ENCODE measurements around the gene BPGM.

The BPGM gene

DNA sequence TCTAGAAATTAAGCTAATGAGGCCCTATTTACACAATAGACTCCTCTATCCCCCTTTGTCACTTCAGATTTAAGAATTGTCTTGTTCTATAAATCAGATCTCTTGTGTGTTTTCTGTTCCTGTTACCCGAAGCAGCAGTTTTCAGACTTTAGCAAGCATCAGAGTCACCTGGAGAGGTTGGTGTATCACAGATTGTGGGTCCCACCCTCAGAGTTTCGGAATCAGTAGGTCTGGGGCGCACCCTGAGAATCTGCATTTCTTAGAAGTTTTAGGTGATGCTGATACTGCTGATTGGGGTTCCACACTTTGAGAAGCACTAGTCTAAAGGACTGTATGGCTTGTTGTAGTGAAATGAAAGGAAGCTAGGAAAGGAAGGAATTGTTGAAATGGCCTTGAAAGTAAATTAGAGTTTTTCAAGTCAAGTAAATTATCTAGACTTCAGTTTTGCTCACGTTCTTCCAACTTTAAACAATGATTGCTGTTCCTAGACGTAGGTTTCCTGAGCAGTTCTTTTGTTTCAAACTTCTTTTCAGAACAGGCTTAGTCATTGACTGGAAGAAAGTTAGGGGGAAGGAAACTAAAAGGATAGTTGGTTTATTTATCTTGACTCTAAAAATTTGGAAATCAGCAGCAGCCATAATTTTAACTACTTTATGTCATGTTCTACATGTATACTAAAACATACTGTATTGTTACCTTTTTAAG, 15.7 kb downstream of the BPGM start:
- TF ChIP-seq ZNF184 (tag by site-specific recombination; IDR thresholded peaks at IDR 0.05) (no peak), ZNF169 (tag by site-specific recombination; IDR thresholded peaks at IDR 0.05) (no peak), ZNF768 (tag by site-specific recombination; IDR thresholded peaks at IDR 0.05) (no peak), SALL2 (tag by site-specific recombination; IDR thresholded peaks at IDR 0.05; ENCODE audit: borderline replicate concordance) (no peak), ZNF140 (tag by site-specific recombination; IDR thresholded peaks at IDR 0.05) (no peak), BCL11B (tag by site-specific recombination; IDR thresholded peaks at IDR 0.05; ENCODE audit: low read depth) (no peak), ZNF146 (tag by site-specific recombination; IDR thresholded peaks at IDR 0.05) (no peak)
- TF ChIP-seq, protein P1, sequence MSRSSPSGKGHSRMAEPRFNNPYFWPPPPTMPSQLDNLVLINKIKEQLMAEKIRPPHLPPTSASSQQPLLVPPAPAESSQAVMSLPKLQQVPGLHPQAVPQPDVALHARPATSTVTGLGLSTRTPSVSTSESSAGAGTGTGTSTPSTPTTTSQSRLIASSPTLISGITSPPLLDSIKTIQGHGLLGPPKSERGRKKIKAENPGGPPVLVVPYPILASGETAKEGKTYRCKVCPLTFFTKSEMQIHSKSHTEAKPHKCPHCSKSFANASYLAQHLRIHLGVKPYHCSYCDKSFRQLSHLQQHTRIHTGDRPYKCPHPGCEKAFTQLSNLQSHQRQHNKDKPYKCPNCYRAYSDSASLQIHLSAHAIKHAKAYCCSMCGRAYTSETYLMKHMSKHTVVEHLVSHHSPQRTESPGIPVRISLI (tag by site-specific recombination; IDR thresholded peaks at IDR 0.05) = no peak
- H3K36me3 ChIP-seq (ENCODE audit: control insufficient read depth in 2 of 2, insufficient read depth in 1 of 2, low read length in 2 of 2) = peaks cover 0 to 18% of the 10 kb centered on the region in 2 experiments; a peak in 1 of 3 replicates
- H3K27ac ChIP-seq (ENCODE audit: extremely low read depth, low read depth, low read length) = no peak overlapping the region
- no peaks in the 10 kb centered on the region for H3K9me3 ChIP-seq (ENCODE audit: control insufficient read depth, insufficient read depth, low read depth, low read length)
- no peak overlapping the region for H3K4me3 ChIP-seq (ENCODE audit: low read depth, low read length)
- H3K4me1 ChIP-seq (ENCODE audit: control insufficient read depth, insufficient read depth, low read length) = no peaks in the 10 kb centered on the region
- ChIA-PET POLR2A (no interaction called here), CTCF (interaction anchor here (1.2 to 1.6 kb wide), 2 partner anchors 13 to 29 kb away, joined by 3 to 4 read pairs; no protein-coding TSS in a partner anchor)

DNA sequence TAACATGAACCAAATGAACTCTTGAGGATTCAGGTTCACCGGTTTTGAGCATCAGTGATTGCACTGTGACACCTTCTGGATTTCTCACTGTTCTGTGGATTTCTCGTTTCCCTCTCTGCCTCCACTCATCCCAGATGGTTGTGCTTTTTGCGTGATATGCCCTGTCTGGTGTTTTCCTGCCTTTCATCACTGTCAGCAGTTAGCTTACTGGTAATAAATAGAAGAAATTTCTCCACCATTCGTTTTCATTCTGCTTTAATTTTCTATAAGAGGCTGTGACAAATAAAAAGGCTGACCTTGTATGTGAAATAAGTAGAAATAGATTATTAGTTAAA, 16.2 kb downstream of the BPGM start:
- ChIA-PET CTCF (interaction anchor here (1.2 kb wide), 2 partner anchors 14 to 38 kb away, joined by 3 to 4 read pairs; no protein-coding TSS in a partner anchor), POLR2A (no interaction called here)
- no peak overlapping the region for H3K4me3 ChIP-seq (ENCODE audit: low read depth, low read length)
- H3K9me3 ChIP-seq (ENCODE audit: control insufficient read depth, insufficient read depth, low read depth, low read length) = no peaks in the 10 kb centered on the region
- peaks cover 0 to 18% of the 10 kb centered on the region in 2 experiments; a peak in 1 of 3 replicates for H3K36me3 ChIP-seq (ENCODE audit: control insufficient read depth in 2 of 2, insufficient read depth in 1 of 2, low read length in 2 of 2)
- H3K4me1 ChIP-seq (ENCODE audit: control insufficient read depth, insufficient read depth, low read length) = no peaks in the 10 kb centered on the region
- no peak overlapping the region for H3K27ac ChIP-seq (ENCODE audit: extremely low read depth, low read depth, low read length)
- no peak for TF ChIP-seq ZNF404 (tag by site-specific recombination; IDR thresholded peaks at IDR 0.05)
- TF ChIP-seq ZNF530 (tag by site-specific recombination; IDR thresholded peaks at IDR 0.05; ENCODE audit: low read depth) = no peak
- TF ChIP-seq ZNF266 (tag by site-specific recombination; IDR thresholded peaks at IDR 0.05; ENCODE audit: low read depth) = no peak
- TF ChIP-seq ZNF600 (tag by site-specific recombination; IDR thresholded peaks at IDR 0.05) = no peak
- TF ChIP-seq ZNF776 (tag by site-specific recombination; IDR thresholded peaks at IDR 0.05; ENCODE audit: borderline replicate concordance) = no peak
- TF ChIP-seq ZNF654 (tag by site-specific recombination; IDR thresholded peaks at IDR 0.05; ENCODE audit: low read depth) = no peak
- TF ChIP-seq ZNF24 (tag by site-specific recombination; IDR thresholded peaks at IDR 0.05) = no peak
- no peak for TF ChIP-seq REPIN1 (tag by site-specific recombination; IDR thresholded peaks at IDR 0.05; ENCODE audit: low read depth)
- TF ChIP-seq ZNF514 (tag by site-specific recombination; IDR thresholded peaks at IDR 0.05) = no peak
- TF ChIP-seq, protein P2, sequence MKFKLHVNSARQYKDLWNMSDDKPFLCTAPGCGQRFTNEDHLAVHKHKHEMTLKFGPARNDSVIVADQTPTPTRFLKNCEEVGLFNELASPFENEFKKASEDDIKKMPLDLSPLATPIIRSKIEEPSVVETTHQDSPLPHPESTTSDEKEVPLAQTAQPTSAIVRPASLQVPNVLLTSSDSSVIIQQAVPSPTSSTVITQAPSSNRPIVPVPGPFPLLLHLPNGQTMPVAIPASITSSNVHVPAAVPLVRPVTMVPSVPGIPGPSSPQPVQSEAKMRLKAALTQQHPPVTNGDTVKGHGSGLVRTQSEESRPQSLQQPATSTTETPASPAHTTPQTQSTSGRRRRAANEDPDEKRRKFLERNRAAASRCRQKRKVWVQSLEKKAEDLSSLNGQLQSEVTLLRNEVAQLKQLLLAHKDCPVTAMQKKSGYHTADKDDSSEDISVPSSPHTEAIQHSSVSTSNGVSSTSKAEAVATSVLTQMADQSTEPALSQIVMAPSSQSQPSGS (tag by site-specific recombination; IDR thresholded peaks at IDR 0.05; ENCODE audit: low read depth) = no peak
- TF ChIP-seq ZFHX2 (tag by site-specific recombination; conservative IDR thresholded peaks at IDR 0.05) = no peak
- TF ChIP-seq, protein P3, sequence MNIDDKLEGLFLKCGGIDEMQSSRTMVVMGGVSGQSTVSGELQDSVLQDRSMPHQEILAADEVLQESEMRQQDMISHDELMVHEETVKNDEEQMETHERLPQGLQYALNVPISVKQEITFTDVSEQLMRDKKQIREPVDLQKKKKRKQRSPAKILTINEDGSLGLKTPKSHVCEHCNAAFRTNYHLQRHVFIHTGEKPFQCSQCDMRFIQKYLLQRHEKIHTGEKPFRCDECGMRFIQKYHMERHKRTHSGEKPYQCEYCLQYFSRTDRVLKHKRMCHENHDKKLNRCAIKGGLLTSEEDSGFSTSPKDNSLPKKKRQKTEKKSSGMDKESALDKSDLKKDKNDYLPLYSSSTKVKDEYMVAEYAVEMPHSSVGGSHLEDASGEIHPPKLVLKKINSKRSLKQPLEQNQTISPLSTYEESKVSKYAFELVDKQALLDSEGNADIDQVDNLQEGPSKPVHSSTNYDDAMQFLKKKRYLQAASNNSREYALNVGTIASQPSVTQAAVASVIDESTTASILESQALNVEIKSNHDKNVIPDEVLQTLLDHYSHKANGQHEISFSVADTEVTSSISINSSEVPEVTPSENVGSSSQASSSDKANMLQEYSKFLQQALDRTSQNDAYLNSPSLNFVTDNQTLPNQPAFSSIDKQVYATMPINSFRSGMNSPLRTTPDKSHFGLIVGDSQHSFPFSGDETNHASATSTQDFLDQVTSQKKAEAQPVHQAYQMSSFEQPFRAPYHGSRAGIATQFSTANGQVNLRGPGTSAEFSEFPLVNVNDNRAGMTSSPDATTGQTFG (tag by site-specific recombination; IDR thresholded peaks at IDR 0.05; ENCODE audit: borderline replicate concordance) = no peak
- no peak for TF ChIP-seq ZNF76 (tag by site-specific recombination; IDR thresholded peaks at IDR 0.05; ENCODE audit: borderline replicate concordance, low read depth)

Measured in HEK293 (cell line).